ENCODE data around the gene ARMC2. TPM values are rescaled to one million over a fixed set of nuclear protein-coding genes. Genes with fewer than 3 reads are reported as not detected.

Gene ARMC2
- total and polyA plus RNA-seq, 2 of the 8 experiments (the other 6 are each of a cell fraction or from before 2014, with no cell fraction given), result 1.6 to 4.4 TPM

- ChIA-PET CTCF (ENCODE audit: partially characterized antibody) (interaction anchor here (0.8 to 1.0 kb wide), 2 partner anchors 52 to 61 kb away, joined by 3 to 4 read pairs; no protein-coding TSS in a partner anchor), POLR2A (ENCODE audit: partially characterized antibody) (no interaction called here)
- Histone ChIP-seq H3K9me3 (ENCODE audit: insufficient read depth in 2 of 2, low read depth in 1 of 2, low read length in 1 of 2) (no peaks in the 10 kb centered on the region), H4K91ac (replicated peaks; ENCODE audit: insufficient read length, low read length) (no peak overlapping the region), H3K4me2 (ENCODE audit: insufficient read depth in 1 of 2, low read depth in 2 of 2, low read length in 2 of 2) (no peak overlapping the region; a peak in 1 of 4 replicates), H2BK20ac (ENCODE audit: low read length) (no peak overlapping the region), H3K4me1 (replicated peaks in 1 of 4; ENCODE audit: control insufficient read depth in 3 of 4, insufficient read depth in 4 of 4, low read length in 3 of 4) (peaks cover 0 to 6% (median 0%) of the 10 kb centered on the region in 4 experiments; a peak in 3 of 7 replicates), H2AK5ac (ENCODE audit: low read depth, low read length) (no peak overlapping the region), H2BK5ac (ENCODE audit: low read depth, low read length) (no peak overlapping the region), H3K9ac (replicated peaks in 1 of 4; ENCODE audit: extremely low read depth in 1 of 4, low read depth in 3 of 4, low read length in 3 of 4) (no peak overlapping the region), H3K4me3 (ENCODE audit: extremely low read depth in 1 of 4, insufficient read depth in 2 of 4, low read depth in 3 of 4, low read length in 4 of 4) (no peak overlapping the region), H4K8ac (ENCODE audit: extremely low read depth, insufficient read depth, low read length) (no peak overlapping the region), H4K5ac (ENCODE audit: insufficient read length, low read depth, low read length) (no peak overlapping the region), H3K36me3 (ENCODE audit: control insufficient read depth in 2 of 4, insufficient read depth in 4 of 4, low read length in 3 of 4) (no peaks in the 10 kb centered on the region), H3K27ac (ENCODE audit: low read depth, low read length) (no peak overlapping the region), H4K20me1 (replicated peaks in 1 of 2; ENCODE audit: control insufficient read depth in 1 of 2, insufficient read depth in 2 of 2, low read length in 2 of 2) (no peaks in the 10 kb centered on the region), H3K56ac (replicated peaks; ENCODE audit: insufficient read length, low read depth, low read length) (no peak overlapping the region), H2AFZ (ENCODE audit: low read length) (no peak overlapping the region), H3K27me3 (replicated peaks in 1 of 4; ENCODE audit: control insufficient read depth in 3 of 4, extremely low read depth in 1 of 4, insufficient read depth in 3 of 4, low read length in 3 of 4) (peaks cover 0 to 1% (median 0%) of the 10 kb centered on the region in 4 experiments; a peak in 1 of 7 replicates), H3K23ac (ENCODE audit: insufficient read length) (no peak overlapping the region), H2BK15ac (ENCODE audit: low read length) (no peak overlapping the region), H3K4ac (replicated peaks; ENCODE audit: insufficient read length, low read depth, low read length) (no peak overlapping the region), H3K79me2 (ENCODE audit: control insufficient read depth in 1 of 2, insufficient read depth in 2 of 2, low read length in 2 of 2) (peaks cover 0 to 21% of the 10 kb centered on the region in 2 experiments; a peak in 2 of 4 replicates), H3K18ac (ENCODE audit: extremely low read depth, low read length) (no peak overlapping the region), H3K79me1 (ENCODE audit: low read depth, low read length) (no peaks in the 10 kb centered on the region), H2BK12ac (ENCODE audit: low read depth, low read length) (no peak overlapping the region), H2BK120ac (replicated peaks; ENCODE audit: low read depth, low read length) (no peak overlapping the region), H3K14ac (ENCODE audit: insufficient read length) (no peak overlapping the region), H3K23me2 (ENCODE audit: low read depth, low read length) (peaks cover 9% of the 10 kb centered on the region)
- DNase-seq (ENCODE audit: low read depth in 1 of 2, low spot score in 2 of 2) (no peak), FAIRE-seq (no peak)
- 86% methylated on average over 2 of the region's 2 CpGs; no CpG with 5 or more reads in 1 of the 2 experiments for WGBS, 2 experiments (ENCODE audit: extremely low coverage in 1 of 2, insufficient coverage in 1 of 2, insufficient read length in 1 of 2, insufficient replicate concordance in 2 of 2, low coverage in 1 of 2, low lambda C conversion rate in 2 of 2, missing lambda C conversion rate in 1 of 2)
- TF ChIP-seq EGR1 (IDR thresholded peaks at IDR 0.05; ENCODE audit: borderline replicate concordance, low read depth, low read length) (no peak), SIRT6 (IDR thresholded peaks at IDR 0.05; ENCODE audit: low read length) (no peak), KDM5A (IDR thresholded peaks at IDR 0.05; ENCODE audit: low read length) (no peak), CBX5 (IDR thresholded peaks at IDR 0.05; ENCODE audit: low read depth, low read length) (no peak)
Measured at GRCh38 chr6:109010705-109011102, 162.5 kb downstream of the ARMC2 start.

Data from H1 (cell line).